GM23338 (cell line): ENCODE results near the gene AFF2.

Source experiments
- CREB1 ChIP-seq: fragments of 250-450 bp; sonication (Bioruptor Pico); IDR thresholded peaks from 2 replicates; pipeline ENCODE4 v1.5.0; 2020; ENCODE audit warnings: low read depth, mild to moderate bottlenecking, moderate library complexity
- CTCF ChIP-seq, 2 experiments: fragments of 200-600 bp in 1 of 2; sonication (generic) in 1 of 2; conservative IDR thresholded peaks; 2 replicates each; pipeline versions ENCODE4 v1.5.1 to v1.6.1; 2016 to 2017; ENCODE audit warnings: antibody characterized with exemption in 2 of 2, low read depth in 2 of 2, mild to moderate bottlenecking in 2 of 2, moderate library complexity in 1 of 2
- ETS1 ChIP-seq: IDR thresholded peaks from 2 replicates; pipeline ENCODE4 v1.6.1; 2016; ENCODE audit warnings: antibody characterized with exemption
- EZH2 ChIP-seq: fragments of 200-600 bp; sonication (generic); IDR thresholded peaks from one replicate; pipeline ENCODE4 v1.8.0; 2017; ENCODE audit warnings: antibody characterized with exemption, mild to moderate bottlenecking, low read depth; ENCODE audit not compliant: unreplicated experiment
- EZH2phosphoT487 ChIP-seq: fragments of 200-600 bp; sonication (generic); IDR thresholded peaks from one replicate; pipeline ENCODE4 v1.8.1; 2018; ENCODE audit warnings: antibody characterized with exemption; ENCODE audit not compliant: unreplicated experiment
- JUNB ChIP-seq: IDR thresholded peaks from one replicate; pipeline ENCODE4 v1.6.1; 2016; ENCODE audit warnings: antibody characterized with exemption; ENCODE audit not compliant: unreplicated experiment
- NANOG ChIP-seq: IDR thresholded peaks from 2 replicates; pipeline ENCODE4 v1.6.1; 2016; ENCODE audit warnings: antibody characterized with exemption, borderline replicate concordance
- POLR2AphosphoS5 ChIP-seq: IDR thresholded peaks from 2 replicates; pipeline ENCODE4 v1.6.1; 2016; ENCODE audit warnings: antibody characterized with exemption, low read depth
- REST ChIP-seq: IDR thresholded peaks from one replicate; pipeline ENCODE4 v1.6.1; 2018; ENCODE audit warnings: antibody characterized with exemption; ENCODE audit not compliant: unreplicated experiment
- STAT1 ChIP-seq: IDR thresholded peaks from one replicate; pipeline ENCODE4 v1.6.1; 2016; ENCODE audit warnings: antibody characterized with exemption; ENCODE audit not compliant: unreplicated experiment
- ZNF114 ChIP-seq: fragments of 250-450 bp; sonication (Bioruptor Pico); IDR thresholded peaks from 2 replicates; pipeline ENCODE4 v1.5.0; 2020; ENCODE audit warnings: mild to moderate bottlenecking, moderate library complexity

- TF ChIP-seq POLR2AphosphoS5 (no peak), CTCF (conservative IDR thresholded peaks at IDR 0.05; ENCODE audit: low read depth in 2 of 2) (no peak), EZH2phosphoT487 (no peak), CREB1 (CRISPR knock-in tag) (no peak), EZH2 (no peak), REST (no peak), JUNB (no peak), ETS1 (no peak), ZNF114 (CRISPR knock-in tag) (no peak), STAT1 (no peak), NANOG (no peak)
These were observed 39.7 kb downstream of the AFF2 start for GRCh38 chrX:148540114-148540513.
